GM23248 (cell line): ENCODE data around the gene ANXA11.
"Not testable (repeated sequence)": the region's sequence is repeated elsewhere in the genome, so short reads cannot be mapped to it uniquely, and the experiment has no call there.

ENCODE experiments used
- EZH2 ChIP-seq: fragments of 200-600 bp; sonication (generic); IDR thresholded peaks from 2 replicates; pipeline ENCODE4 v1.6.1; 2018; ENCODE audit warnings: antibody characterized with exemption, mild to moderate bottlenecking; ENCODE audit not compliant: insufficient read depth, poor library complexity, severe bottlenecking
- EZH2phosphoT487 ChIP-seq: fragments of 200-600 bp; sonication (generic); IDR thresholded peaks from 2 replicates; pipeline ENCODE4 v1.6.1; 2018; ENCODE audit warnings: antibody characterized with exemption, moderate library complexity, mild to moderate bottlenecking, low read depth; ENCODE audit not compliant: insufficient read depth

DNA sequence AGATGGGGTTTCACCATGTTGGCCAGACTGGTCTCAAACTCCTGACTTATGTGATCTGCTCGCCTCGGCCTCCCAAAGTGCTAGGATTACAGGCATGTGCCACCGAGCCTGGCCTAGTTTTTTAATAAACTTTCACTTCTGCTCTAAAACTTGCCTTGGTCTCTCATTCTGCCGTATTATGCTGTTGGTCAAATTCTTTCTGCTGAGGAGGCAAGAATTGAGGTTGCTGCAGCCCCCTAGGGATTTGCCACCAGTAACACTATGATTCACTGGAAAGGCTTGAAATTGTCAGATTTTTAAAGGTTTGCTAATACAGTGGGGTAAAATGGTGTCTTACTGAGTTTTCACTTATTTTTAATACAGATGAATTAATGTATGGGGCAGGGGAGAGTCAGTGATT lies 21.4 kb upstream of the ANXA11 start:
- not testable (repeated sequence) for TF ChIP-seq EZH2, EZH2phosphoT487
